Measurements from ENCODE around the gene CDH4. TPM values are rescaled to one million over a fixed set of nuclear protein-coding genes. Genes with fewer than 3 reads are reported as not detected.

Gene CDH4
- total RNA-seq, 1 donor from 2014 or later, result not detected

DNA sequence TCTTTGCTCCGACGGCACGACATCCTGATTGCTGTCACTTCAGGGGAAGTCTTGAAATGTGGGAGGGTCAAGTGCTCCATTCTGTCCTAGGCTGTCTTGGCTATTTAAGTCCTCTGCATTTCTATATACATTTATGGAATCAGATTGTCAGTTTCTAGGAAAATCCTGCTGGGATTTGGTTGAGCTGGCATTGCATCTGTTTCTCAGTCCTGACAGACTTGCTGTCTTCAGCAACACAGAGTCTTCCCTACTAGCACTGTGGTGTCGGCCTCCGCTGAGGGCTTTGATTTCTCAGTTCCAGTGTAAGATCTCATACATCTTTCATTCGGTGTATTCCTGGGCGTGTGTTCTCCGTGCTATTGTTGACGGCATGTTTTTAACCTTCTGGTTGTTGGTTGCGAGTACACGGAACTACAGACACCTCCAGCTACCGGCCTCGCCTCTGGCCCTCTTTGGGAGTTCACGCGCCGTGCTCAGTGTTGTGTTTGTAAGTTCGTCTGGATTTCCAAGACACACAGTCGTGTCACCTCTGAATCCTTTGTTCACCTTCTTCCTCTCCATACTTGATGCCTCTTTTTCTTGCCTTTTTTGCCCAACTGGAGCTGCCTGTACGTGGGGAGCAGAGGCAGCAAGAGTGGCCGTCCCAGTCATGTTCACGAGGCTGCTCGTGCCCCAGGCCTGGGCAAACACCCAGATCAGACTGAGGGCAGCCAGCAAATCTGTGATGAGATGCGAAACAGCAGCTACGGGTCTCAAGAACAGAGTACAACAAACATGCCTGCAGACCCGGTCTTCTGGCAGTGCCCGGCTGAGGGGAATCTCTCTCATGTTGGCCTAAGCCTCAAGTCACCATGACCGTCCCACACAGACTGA lies 720.8 kb downstream of the CDH4 start:
- Mint-ChIP-seq H3K36me3 (ENCODE audit: low read depth) (peaks cover 45% of the 10 kb centered on the region), H3K4me3 (no peak overlapping the region), H3K4me1 (no peaks in the 10 kb centered on the region), H3K27ac (no peak overlapping the region), H3K27me3 (peaks cover 2% of the 10 kb centered on the region), H3K9me3 (no peaks in the 10 kb centered on the region)
- DNase-seq (no peak), ATAC-seq (ENCODE audit: low read depth) (no peak)
- TF ChIP-seq, protein P1, sequence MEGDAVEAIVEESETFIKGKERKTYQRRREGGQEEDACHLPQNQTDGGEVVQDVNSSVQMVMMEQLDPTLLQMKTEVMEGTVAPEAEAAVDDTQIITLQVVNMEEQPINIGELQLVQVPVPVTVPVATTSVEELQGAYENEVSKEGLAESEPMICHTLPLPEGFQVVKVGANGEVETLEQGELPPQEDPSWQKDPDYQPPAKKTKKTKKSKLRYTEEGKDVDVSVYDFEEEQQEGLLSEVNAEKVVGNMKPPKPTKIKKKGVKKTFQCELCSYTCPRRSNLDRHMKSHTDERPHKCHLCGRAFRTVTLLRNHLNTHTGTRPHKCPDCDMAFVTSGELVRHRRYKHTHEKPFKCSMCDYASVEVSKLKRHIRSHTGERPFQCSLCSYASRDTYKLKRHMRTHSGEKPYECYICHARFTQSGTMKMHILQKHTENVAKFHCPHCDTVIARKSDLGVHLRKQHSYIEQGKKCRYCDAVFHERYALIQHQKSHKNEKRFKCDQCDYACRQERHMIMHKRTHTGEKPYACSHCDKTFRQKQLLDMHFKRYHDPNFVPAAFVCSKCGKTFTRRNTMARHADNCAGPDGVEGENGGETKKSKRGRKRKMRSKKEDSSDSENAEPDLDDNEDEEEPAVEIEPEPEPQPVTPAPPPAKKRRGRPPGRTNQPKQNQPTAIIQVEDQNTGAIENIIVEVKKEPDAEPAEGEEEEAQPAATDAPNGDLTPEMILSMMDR (IDR thresholded peaks at IDR 0.05), result no peak
- CTCF ChIA-PET, result no interaction called here
- intact Hi-C loops (cut with micrococcal nuclease), result no loop called here
- POLR2A ChIA-PET, result no interaction called here

DNA sequence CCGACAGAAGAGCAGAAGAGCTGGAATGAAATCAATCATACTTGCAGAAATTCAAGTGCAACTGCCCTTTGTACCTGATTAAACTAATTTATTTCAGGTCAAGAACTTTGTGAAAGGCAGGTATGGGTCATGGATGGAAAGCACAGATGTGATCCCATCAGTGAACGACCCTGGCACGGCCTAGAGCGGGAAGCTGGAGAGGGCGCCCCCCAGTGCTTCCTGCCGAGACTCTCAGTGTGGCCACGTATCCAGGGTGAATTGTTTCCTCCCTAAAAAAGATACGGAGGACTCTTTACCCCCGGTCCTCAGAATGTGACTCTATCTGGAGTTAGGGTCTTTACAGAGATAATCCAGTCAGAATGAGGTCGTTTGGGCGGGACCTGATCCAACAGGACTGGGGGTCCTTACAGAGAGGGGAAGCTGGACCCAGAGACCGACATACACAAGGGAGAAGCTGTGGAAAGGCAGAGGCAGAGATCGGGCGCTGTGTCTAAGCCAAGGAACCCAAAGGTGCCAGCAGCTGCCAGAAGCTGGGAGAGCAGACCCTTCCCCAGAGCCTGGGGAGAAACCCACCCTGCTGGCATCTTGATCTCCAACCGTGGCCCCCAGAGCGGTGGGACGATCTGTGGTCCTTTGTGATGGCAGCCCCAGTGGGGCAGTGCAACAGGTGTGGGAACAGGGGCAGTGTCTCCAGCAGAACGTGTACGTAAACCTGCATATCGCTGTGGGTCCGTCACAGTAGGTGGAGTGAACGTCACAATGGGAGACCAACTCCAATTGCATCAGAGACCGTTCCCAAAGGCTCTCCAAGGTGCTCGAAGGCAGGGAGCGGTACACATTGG lies 721.7 kb downstream of the CDH4 start:
- Mint-ChIP-seq H3K4me3 (no peak overlapping the region), H3K27me3 (no peaks in the 10 kb centered on the region), H3K9me3 (no peaks in the 10 kb centered on the region), H3K27ac (no peak overlapping the region), H3K4me1 (no peaks in the 10 kb centered on the region), H3K36me3 (ENCODE audit: low read depth) (peaks cover 45% of the 10 kb centered on the region)
- DNase-seq (no peak), ATAC-seq (ENCODE audit: low read depth) (no peak)
- CTCF ChIA-PET, result no interaction called here
- intact Hi-C loops (cut with micrococcal nuclease), result no loop called here
- TF ChIP-seq, protein P1 (IDR thresholded peaks at IDR 0.05), result no peak
- POLR2A ChIA-PET, result no interaction called here

DNA sequence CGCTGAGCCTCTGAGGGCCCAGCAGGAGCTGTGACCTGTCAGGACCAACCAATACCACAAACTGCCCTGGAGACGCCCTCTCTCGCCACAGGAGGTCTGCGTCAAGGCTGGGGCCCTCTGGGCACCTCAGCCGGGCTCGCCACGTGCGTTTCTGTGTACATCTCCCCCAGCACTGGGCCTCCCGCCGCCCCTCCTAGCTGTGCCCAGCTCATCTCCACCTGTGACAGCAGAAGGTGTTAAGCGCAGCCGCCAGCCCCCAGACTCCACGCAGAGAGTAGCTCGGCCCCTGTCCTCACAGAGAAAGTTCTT lies 722.2 kb downstream of the CDH4 start:
- intact Hi-C loops (cut with micrococcal nuclease), result no loop called here
- TF ChIP-seq, protein P1 (IDR thresholded peaks at IDR 0.05), result no peak
- Mint-ChIP-seq H3K27me3 (no peaks in the 10 kb centered on the region), H3K4me3 (no peak overlapping the region), H3K4me1 (no peaks in the 10 kb centered on the region), H3K27ac (no peak overlapping the region), H3K9me3 (no peaks in the 10 kb centered on the region), H3K36me3 (ENCODE audit: low read depth) (peaks cover 47% of the 10 kb centered on the region)
- ATAC-seq (ENCODE audit: low read depth) (no peak), DNase-seq (no peak)
- ChIA-PET CTCF (no interaction called here), POLR2A (no interaction called here)

DNA sequence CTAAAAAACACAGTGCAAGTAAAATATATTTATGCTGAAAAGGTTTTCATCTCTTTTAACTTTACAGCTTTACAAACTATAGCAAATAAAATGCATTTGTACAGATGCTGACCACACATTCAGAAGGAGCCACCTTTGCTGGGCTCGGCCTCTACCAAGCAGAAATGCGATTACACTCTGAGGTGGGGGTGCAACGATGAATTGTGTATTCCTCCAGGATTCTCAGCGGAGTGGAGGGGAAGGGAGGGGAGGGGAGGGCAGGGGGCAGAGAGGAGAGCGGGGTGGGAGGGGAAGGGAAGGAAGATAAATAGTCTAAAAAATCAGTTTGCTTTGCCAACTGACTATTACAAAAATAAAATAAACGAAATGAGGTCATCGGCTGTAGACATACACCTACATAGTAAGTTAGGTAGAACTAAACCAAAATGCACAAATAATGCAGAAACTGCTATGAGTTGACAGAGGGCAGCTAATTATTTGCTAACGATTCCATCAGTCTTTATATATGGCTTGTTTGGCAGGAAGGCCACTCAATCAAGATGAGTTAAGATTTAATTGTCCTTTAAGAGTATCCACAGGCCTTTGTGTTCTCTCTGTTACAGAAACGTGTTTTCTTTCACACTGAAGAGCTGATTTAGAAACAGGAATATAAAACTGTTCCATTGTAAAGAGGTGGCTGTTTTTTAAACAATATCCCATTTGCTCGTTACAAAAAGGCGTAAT lies 723.5 kb downstream of the CDH4 start:
- H3K27me3 Mint-ChIP-seq, result no peaks in the 10 kb centered on the region
- no peaks in the 10 kb centered on the region for H3K4me1 Mint-ChIP-seq
- no peak overlapping the region for H3K4me3 Mint-ChIP-seq
- intact Hi-C loops (cut with micrococcal nuclease), result no loop called here
- no peak overlapping the region for H3K27ac Mint-ChIP-seq
- TF ChIP-seq, protein P1 (IDR thresholded peaks at IDR 0.05), result no peak
- ChIA-PET CTCF (no interaction called here), POLR2A (no interaction called here)
- H3K36me3 Mint-ChIP-seq (ENCODE audit: low read depth), result peaks cover 50% of the 10 kb centered on the region
- ATAC-seq (ENCODE audit: low read depth) (no peak), DNase-seq (no peak)
- H3K9me3 Mint-ChIP-seq, result no peaks in the 10 kb centered on the region

DNA sequence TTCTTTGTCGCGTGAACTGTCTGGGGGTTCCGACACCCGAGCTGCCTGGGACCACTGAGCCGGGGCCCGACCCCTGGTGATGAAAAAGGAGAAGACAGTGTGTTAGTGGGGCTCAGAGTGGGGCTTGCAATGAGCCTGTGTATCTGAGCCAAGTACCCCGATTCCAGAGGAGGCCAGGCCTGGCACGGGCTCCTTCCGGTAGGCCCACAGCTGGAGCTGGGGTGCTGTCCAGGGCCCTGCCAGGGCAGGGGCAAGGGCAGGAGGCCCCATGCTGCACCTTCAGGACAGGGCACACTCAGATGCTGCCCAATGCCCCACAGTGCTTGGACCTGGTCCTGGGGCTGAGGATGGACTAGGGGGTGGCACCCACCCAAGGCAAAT lies 724.2 kb downstream of the CDH4 start:
- Mint-ChIP-seq H3K4me3 (no peak overlapping the region), H3K27ac (no peak overlapping the region), H3K27me3 (no peaks in the 10 kb centered on the region), H3K4me1 (peaks cover 3% of the 10 kb centered on the region), H3K9me3 (no peaks in the 10 kb centered on the region), H3K36me3 (ENCODE audit: low read depth) (peaks cover 50% of the 10 kb centered on the region)
- TF ChIP-seq, protein P1 (IDR thresholded peaks at IDR 0.05), result no peak
- no peak for ATAC-seq (ENCODE audit: low read depth)
- DNase-seq, result no peak
- POLR2A ChIA-PET, result no interaction called here
- intact Hi-C loops (cut with micrococcal nuclease), result no loop called here
- CTCF ChIA-PET, result no interaction called here

Data from activated B cell treated with CpG ODN at 0.5 μM for 24 hours (primary cell).